SK-N-SH (cell line): ENCODE measurements around the gene OPN3. TPM values are rescaled to one million over a fixed set of nuclear protein-coding genes. Genes with fewer than 3 reads are reported as not detected.
"Not testable (repeated sequence)": the region's sequence is repeated elsewhere in the genome, so short reads cannot be mapped to it uniquely, and the experiment has no call there.

Experiments
- CTCF ChIA-PET: fragments of 300-600, 350-600 bp; formaldehyde crosslinking; extraction: SDS; loops from one replicate; lab custom pipeline; 2021; lab: Yijun Ruan, JAX
- POLR2A ChIA-PET: fragments of 350-600 bp; sonication (Branson Sonifier 250); formaldehyde crosslinking; extraction: SDS; loops from one replicate; lab custom pipeline; 2020; ENCODE audit warnings: antibody characterized with exemption, inconsistent platforms; lab: Yijun Ruan, JAX
- DNase-seq: peaks from one replicate; pipeline ENCODE4 v3.0.0; 2012
- H2AFZ ChIP-seq: fragments of 200-600 bp; sonication (generic); 2 replicates; pipeline ENCODE4 v1.8.1; 2016; ENCODE audit warnings: antibody characterized with exemption, mild to moderate bottlenecking, low read depth
- H3F3A ChIP-seq: fragments of 200-600 bp; sonication (generic); replicated peaks from 2 replicates; pipeline ENCODE3; 2016; ENCODE audit warnings: antibody characterized with exemption, mild to moderate bottlenecking; ENCODE audit not compliant: insufficient read depth
- H3K27ac ChIP-seq, 2 experiments: fragments of 200-500 bp in 1 of 2; fragments of 200-600 bp in 1 of 2; sonication (Bioruptor generic) in 1 of 2; sonication (generic), shearing (Covaris generic) in 1 of 2; 2 replicates each; pipeline versions ENCODE4 v1.5.1 to v1.6.1; 2014 to 2016; ENCODE audit warnings: low read depth in 2 of 2, inconsistent platforms in 1 of 2, low read length in 1 of 2, mild to moderate bottlenecking in 1 of 2, mixed read lengths in 1 of 2
- H3K27me3 ChIP-seq: fragments of 200-600 bp; sonication (generic), shearing (Covaris generic); 2 replicates; pipeline ENCODE4 v1.6.1; 2016; ENCODE audit warnings: mixed run types; ENCODE audit not compliant: insufficient read depth
- H3K36me3 ChIP-seq, 2 experiments: fragments of 200-500 bp in 1 of 2; fragments of 200-600 bp in 1 of 2; sonication (Bioruptor generic) in 1 of 2; sonication (generic) in 1 of 2; replicated peaks in 1 of 2; 2 replicates each; pipeline versions ENCODE3 to v1.5.1; 2014 to 2016; ENCODE audit warnings: low read length in 1 of 2, mild to moderate bottlenecking in 1 of 2; ENCODE audit not compliant: insufficient read depth in 2 of 2, control insufficient read depth in 1 of 2
- H3K4me1 ChIP-seq, 2 experiments: fragments of 200-500 bp in 1 of 2; fragments of 200-600 bp in 1 of 2; sonication (Bioruptor generic) in 1 of 2; sonication (generic), shearing (Covaris generic) in 1 of 2; 2 replicates each; pipeline versions ENCODE4 v1.5.1 to v1.6.1; 2014 to 2016; ENCODE audit warnings: low read depth in 1 of 2, low read length in 1 of 2, mixed run types in 1 of 2; ENCODE audit not compliant: insufficient read depth in 2 of 2, control insufficient read depth in 1 of 2
- H3K4me2 ChIP-seq: fragments of 200-600 bp; sonication (generic), shearing (Covaris generic); 2 replicates; pipeline ENCODE4 v1.6.1; 2017; ENCODE audit warnings: mixed run types
- H3K4me3 ChIP-seq, 2 experiments: fragments of 200-500 bp in 1 of 2; fragments of 200-600 bp in 1 of 2; sonication (Bioruptor generic) in 1 of 2; sonication (generic), shearing (Covaris generic) in 1 of 2; 2 replicates each; pipeline versions ENCODE4 v1.5.1 to v1.8.1; 2014 to 2016; ENCODE audit warnings: low read depth in 2 of 2, inconsistent platforms in 1 of 2, low read length in 1 of 2, mild to moderate bottlenecking in 1 of 2, mixed read lengths in 1 of 2, moderate library complexity in 1 of 2
- H3K79me2 ChIP-seq: fragments of 200-600 bp; sonication (generic); 2 replicates; pipeline ENCODE4 v1.8.1; 2017; ENCODE audit warnings: mild to moderate bottlenecking; ENCODE audit not compliant: insufficient read depth
- H3K9ac ChIP-seq: fragments of 200-600 bp; sonication (generic); 2 replicates; pipeline ENCODE4 v1.6.1; 2017; ENCODE audit warnings: mixed run types
- H3K9me2 ChIP-seq: fragments of 200-600 bp; sonication (generic); 2 replicates; pipeline ENCODE4 v1.6.1; 2017; ENCODE audit warnings: mixed run types
- H3K9me3 ChIP-seq: fragments of 200-600 bp; sonication (generic); 2 replicates; pipeline ENCODE4 v1.6.1; 2017; ENCODE audit warnings: mixed run types, mild to moderate bottlenecking, moderate library complexity
- H4K20me1 ChIP-seq: fragments of 200-600 bp; sonication (generic); 2 replicates; pipeline ENCODE4 v1.6.1; 2017; ENCODE audit warnings: mild to moderate bottlenecking, mixed run types; ENCODE audit not compliant: insufficient read depth
- CHD2 ChIP-seq: fragments of 150-350 bp; IDR thresholded peaks from 2 replicates; pipeline ENCODE4 v1.6.1; 2018; ENCODE audit warnings: low read length; ENCODE audit not compliant: partially characterized antibody
- ELF1 ChIP-seq: IDR thresholded peaks from 2 replicates; pipeline ENCODE4 v1.4.0; 2012
- EP300 ChIP-seq, 2 experiments: IDR thresholded peaks; 2 replicates each; pipeline versions ENCODE4 v1.4.0 to v1.6.1; 2012; ENCODE audit warnings: borderline replicate concordance in 1 of 2, low read depth in 1 of 2, low read length in 1 of 2
- EZH2phosphoT487 ChIP-seq: fragments of 200-600 bp; sonication (generic); IDR thresholded peaks from 2 replicates; pipeline ENCODE4 v1.6.1; 2017; ENCODE audit warnings: low read depth, mixed run types, mild to moderate bottlenecking, antibody characterized with exemption, moderate library complexity, borderline replicate concordance
- FOSL2 ChIP-seq: IDR thresholded peaks from 2 replicates; pipeline ENCODE4 v1.4.0; 2012; ENCODE audit warnings: low read depth, mild to moderate bottlenecking, moderate library complexity, borderline replicate concordance
- FOXJ3 ChIP-seq: sonication (generic); formaldehyde crosslinking; IDR thresholded peaks from 2 replicates; pipeline ENCODE4 v1.5.1; 2020; ENCODE audit warnings: mild to moderate bottlenecking, missing genetic modification reagents
- GATA2 ChIP-seq: sonication (generic); formaldehyde crosslinking; IDR thresholded peaks from 2 replicates; pipeline ENCODE4 v1.5.0; 2020; ENCODE audit warnings: mild to moderate bottlenecking, missing genetic modification reagents
- JUND ChIP-seq: IDR thresholded peaks from 2 replicates; pipeline ENCODE4 v1.4.0; 2012
- MEF2A ChIP-seq: IDR thresholded peaks from 2 replicates; pipeline ENCODE4 v1.4.0; 2012; ENCODE audit warnings: low read depth, borderline replicate concordance
- NFIC ChIP-seq: IDR thresholded peaks from 2 replicates; pipeline ENCODE4 v1.4.0; 2012; ENCODE audit warnings: borderline replicate concordance
- NRF1 ChIP-seq: IDR thresholded peaks from 2 replicates; pipeline ENCODE4 v1.6.1; 2012; ENCODE audit warnings: low read depth, mild to moderate bottlenecking, low read length
- RAD21 ChIP-seq: IDR thresholded peaks from 2 replicates; pipeline ENCODE4 v1.6.1; 2012; ENCODE audit warnings: mild to moderate bottlenecking, low read length
- RCOR1 ChIP-seq: fragments of 150-350 bp; IDR thresholded peaks from 2 replicates; pipeline ENCODE4 v1.6.1; 2017; ENCODE audit warnings: antibody characterized with exemption, low read length
- RFX5 ChIP-seq: IDR thresholded peaks from 2 replicates; pipeline ENCODE4 v1.6.1; 2012; ENCODE audit warnings: mild to moderate bottlenecking, improper control_type of control experiment, low read length
- SIN3A ChIP-seq: IDR thresholded peaks from 2 replicates; pipeline ENCODE4 v1.6.1; 2012; ENCODE audit warnings: low read depth, mild to moderate bottlenecking, low read length, moderate library complexity, borderline replicate concordance
- SMC3 ChIP-seq: IDR thresholded peaks from 2 replicates; pipeline ENCODE4 v1.6.1; 2012; ENCODE audit warnings: low read depth, low read length, improper control_type of control experiment
- TAF1 ChIP-seq: IDR thresholded peaks from 2 replicates; pipeline ENCODE4 v1.6.1; 2012; ENCODE audit warnings: low read depth, mild to moderate bottlenecking, low read length, moderate library complexity, borderline replicate concordance
- TCF12 ChIP-seq: IDR thresholded peaks from 2 replicates; pipeline ENCODE4 v1.4.0; 2012
- TEAD4 ChIP-seq: IDR thresholded peaks from 2 replicates; pipeline ENCODE4 v1.4.0; 2012; ENCODE audit warnings: mild to moderate bottlenecking, borderline replicate concordance; ENCODE audit not compliant: insufficient read depth
- WGBS: methylation state at CpG from one replicate; pipeline ENCODE4 v1.1.6; 2017; ENCODE audit warnings: low lambda C conversion rate; 5-methylcytosine and 5-hydroxymethylcytosine counted together
- polyA plus RNA-seq, 3 experiments: library from polyadenylated mRNA; depleted of rRNA; stranded (reverse); fragments of >200 nt; gene quantifications; 2 replicates each; pipeline ENCODE4 v1.2.3, GENCODE V29; 2012
- TF ChIP-seq, protein P1 (sequence below): fragments of 200-600 bp; sonication (generic); IDR thresholded peaks from 2 replicates; pipeline ENCODE4 v1.6.1; 2017; ENCODE audit warnings: antibody characterized with exemption, mild to moderate bottlenecking, moderate library complexity
- TF ChIP-seq, protein P2 (sequence below): fragments of 150-350 bp; IDR thresholded peaks from 2 replicates; pipeline ENCODE4 v1.6.1; 2017; ENCODE audit warnings: antibody characterized with exemption, low read length, low read depth, borderline replicate concordance

OPN3 gene
- polyA plus RNA-seq, 1 of the 3 experiments (the other 2 are of a cell fraction): 7.8 TPM

DNA sequence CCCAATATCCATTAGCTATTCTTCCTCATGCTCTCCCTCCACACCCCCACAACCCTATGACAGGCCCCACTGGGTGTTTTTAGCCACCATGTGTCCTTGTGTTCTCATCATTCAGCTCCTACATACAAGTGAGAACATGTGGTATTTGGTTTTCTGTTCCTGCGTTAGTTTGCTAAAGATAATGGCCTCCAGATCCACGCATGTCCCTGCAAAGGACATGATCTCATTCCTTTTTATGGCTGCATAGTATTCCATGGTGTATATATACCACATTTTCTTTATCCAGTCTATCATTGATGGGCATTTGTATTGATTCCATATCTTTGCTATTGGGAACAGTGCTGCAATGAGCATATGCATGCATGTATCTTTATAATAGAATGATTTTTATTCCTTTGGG lies 18.8 kb upstream of the OPN3 start:
- H3K36me3 ChIP-seq, POLR2A ChIA-PET, DNase-seq, H3K4me1 ChIP-seq, H3K4me2 ChIP-seq, H3F3A ChIP-seq, H3K9ac ChIP-seq, H4K20me1 ChIP-seq, H3K9me3 ChIP-seq, H2AFZ ChIP-seq, H3K9me2 ChIP-seq, H3K27me3 ChIP-seq, H3K4me3 ChIP-seq, H3K27ac ChIP-seq, H3K79me2 ChIP-seq: not testable (repeated sequence)
- CTCF ChIA-PET: interaction anchor here (1.5 kb wide), 1 partner anchor 25 kb away, joined by 4 read pairs; no protein-coding TSS in a partner anchor
- WGBS: 44% methylated on average over 2 of the region's 2 CpGs

DNA sequence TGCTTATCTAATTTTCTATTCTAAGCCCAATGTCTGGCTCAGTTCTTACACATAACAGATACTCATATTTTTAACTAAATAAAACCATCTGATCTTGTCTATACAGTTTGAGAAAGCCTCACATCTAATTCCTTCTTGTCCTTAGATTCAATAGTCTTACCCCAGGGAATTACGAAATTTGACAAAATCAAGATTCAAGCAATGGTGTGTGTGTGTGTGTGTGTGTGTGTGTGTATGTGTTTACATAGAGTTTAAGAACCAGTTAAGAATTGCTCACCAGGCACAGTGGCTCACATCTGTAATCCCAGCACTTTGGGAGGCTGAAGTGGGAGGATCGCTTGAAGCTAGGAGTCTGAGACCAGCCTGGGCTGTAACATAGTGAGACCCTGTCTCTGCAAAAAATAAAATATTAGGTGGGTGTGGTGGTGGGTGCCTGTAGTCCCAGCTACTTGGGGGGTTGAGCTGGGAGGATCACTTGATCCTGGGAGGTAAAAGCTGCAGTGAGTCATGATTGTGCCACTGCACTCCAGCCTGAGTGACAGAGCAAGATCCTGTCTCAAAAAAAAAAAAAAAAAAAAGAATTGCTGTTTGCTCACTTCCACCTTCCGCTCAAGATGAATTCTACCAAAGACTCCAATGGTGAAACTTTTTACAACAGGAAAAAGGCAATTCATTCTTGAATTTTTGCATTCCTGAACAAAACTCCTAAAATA lies 18.1 kb upstream of the OPN3 start:
- no peaks in the 10 kb centered on the region for H3K36me3 ChIP-seq
- H3F3A ChIP-seq: no peaks in the 10 kb centered on the region
- H3K4me1 ChIP-seq: no peaks in the 10 kb centered on the region
- H3K9me2 ChIP-seq: no peaks in the 10 kb centered on the region
- no peaks in the 10 kb centered on the region for H3K9me3 ChIP-seq
- H2AFZ ChIP-seq: no peak overlapping the region
- ChIA-PET POLR2A (no interaction called here), CTCF (interaction anchor here (1.5 kb wide), 1 partner anchor 26 kb away, joined by 4 read pairs; no protein-coding TSS in a partner anchor)
- WGBS: 73% methylated on average over 3 of the region's 3 CpGs
- no peak overlapping the region for H3K4me2 ChIP-seq
- no peaks in the 10 kb centered on the region for H4K20me1 ChIP-seq
- H3K27me3 ChIP-seq: no peaks in the 10 kb centered on the region
- H3K79me2 ChIP-seq: no peaks in the 10 kb centered on the region
- DNase-seq: no peak
- H3K27ac ChIP-seq: no peak overlapping the region
- TF ChIP-seq MEF2A (no peak), RCOR1 (no peak), TCF12 (no peak), EZH2phosphoT487 (no peak), SIN3A (no peak), FOXJ3 (no peak), SMC3 (no peak), ELF1 (no peak), NFIC (no peak)
- H3K9ac ChIP-seq: no peak overlapping the region
- H3K4me3 ChIP-seq: no peak overlapping the region

DNA sequence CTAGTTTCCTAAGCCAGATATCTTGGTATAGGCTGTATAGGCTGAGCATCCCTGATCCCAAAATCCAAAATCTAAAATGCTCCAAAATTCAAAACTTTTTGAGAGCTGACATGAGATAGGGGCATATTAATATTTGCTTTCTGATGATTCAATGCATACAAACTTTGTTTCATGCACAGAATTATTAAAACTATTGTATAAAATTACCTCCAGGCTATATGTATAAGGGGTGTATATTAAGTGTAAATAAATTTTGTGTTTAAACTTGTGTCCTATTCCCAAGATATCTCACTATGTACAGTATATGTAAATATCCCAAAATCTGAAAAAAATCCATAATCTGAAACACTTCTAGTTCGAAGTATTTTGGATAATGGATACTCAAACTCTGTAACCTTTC lies 14.5 kb upstream of the OPN3 start:
- ChIA-PET POLR2A (no interaction called here), CTCF (interaction anchor here (0.6 kb wide), 1 partner anchor 70 kb away, joined by 3 read pairs; no protein-coding TSS in a partner anchor)
- H3K79me2 ChIP-seq: no peaks in the 10 kb centered on the region
- H3K4me3 ChIP-seq: no peak overlapping the region
- no peaks in the 10 kb centered on the region for H3K9me2 ChIP-seq
- H3K36me3 ChIP-seq: no peaks in the 10 kb centered on the region
- H2AFZ ChIP-seq: no peak overlapping the region
- H3K9me3 ChIP-seq: no peaks in the 10 kb centered on the region
- H3K4me1 ChIP-seq: no peaks in the 10 kb centered on the region
- no peaks in the 10 kb centered on the region for H3F3A ChIP-seq
- no peak overlapping the region for H3K4me2 ChIP-seq
- no peaks in the 10 kb centered on the region for H3K27me3 ChIP-seq
- no peak for DNase-seq
- 25% methylated on average over 1 of the region's 1 CpG for WGBS
- no peak overlapping the region for H3K27ac ChIP-seq
- TF ChIP-seq EP300 (IDR thresholded peaks at IDR 0.05; ENCODE audit: borderline replicate concordance in 1 of 2, low read depth in 1 of 2, low read length in 1 of 2) (no peak), FOSL2 (no peak), RCOR1 (no peak), NRF1 (no peak), ELF1 (no peak), GATA2 (no peak), TAF1 (no peak), JUND (no peak), RFX5 (no peak), NFIC (no peak), SIN3A (no peak), RAD21 (no peak), CHD2 (no peak), TEAD4 (no peak)
- TF ChIP-seq, protein P1, sequence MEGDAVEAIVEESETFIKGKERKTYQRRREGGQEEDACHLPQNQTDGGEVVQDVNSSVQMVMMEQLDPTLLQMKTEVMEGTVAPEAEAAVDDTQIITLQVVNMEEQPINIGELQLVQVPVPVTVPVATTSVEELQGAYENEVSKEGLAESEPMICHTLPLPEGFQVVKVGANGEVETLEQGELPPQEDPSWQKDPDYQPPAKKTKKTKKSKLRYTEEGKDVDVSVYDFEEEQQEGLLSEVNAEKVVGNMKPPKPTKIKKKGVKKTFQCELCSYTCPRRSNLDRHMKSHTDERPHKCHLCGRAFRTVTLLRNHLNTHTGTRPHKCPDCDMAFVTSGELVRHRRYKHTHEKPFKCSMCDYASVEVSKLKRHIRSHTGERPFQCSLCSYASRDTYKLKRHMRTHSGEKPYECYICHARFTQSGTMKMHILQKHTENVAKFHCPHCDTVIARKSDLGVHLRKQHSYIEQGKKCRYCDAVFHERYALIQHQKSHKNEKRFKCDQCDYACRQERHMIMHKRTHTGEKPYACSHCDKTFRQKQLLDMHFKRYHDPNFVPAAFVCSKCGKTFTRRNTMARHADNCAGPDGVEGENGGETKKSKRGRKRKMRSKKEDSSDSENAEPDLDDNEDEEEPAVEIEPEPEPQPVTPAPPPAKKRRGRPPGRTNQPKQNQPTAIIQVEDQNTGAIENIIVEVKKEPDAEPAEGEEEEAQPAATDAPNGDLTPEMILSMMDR: no peak
- TF ChIP-seq, protein P2, sequence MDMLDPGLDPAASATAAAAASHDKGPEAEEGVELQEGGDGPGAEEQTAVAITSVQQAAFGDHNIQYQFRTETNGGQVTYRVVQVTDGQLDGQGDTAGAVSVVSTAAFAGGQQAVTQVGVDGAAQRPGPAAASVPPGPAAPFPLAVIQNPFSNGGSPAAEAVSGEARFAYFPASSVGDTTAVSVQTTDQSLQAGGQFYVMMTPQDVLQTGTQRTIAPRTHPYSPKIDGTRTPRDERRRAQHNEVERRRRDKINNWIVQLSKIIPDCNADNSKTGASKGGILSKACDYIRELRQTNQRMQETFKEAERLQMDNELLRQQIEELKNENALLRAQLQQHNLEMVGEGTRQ: no peak
- no peaks in the 10 kb centered on the region for H4K20me1 ChIP-seq
- no peak overlapping the region for H3K9ac ChIP-seq
